Prostate gland (tissue), 2 donors: ENCODE measurements around the gene PTPRE. TPM values are rescaled to one million over a fixed set of nuclear protein-coding genes. Genes with fewer than 3 reads are reported as not detected.

Source experiments
- DNase-seq: peaks from one replicate; pipeline ENCODE4 v3.0.0-alpha.2; 2019; ENCODE audit warnings: low spot score
- H3K27ac ChIP-seq, 2 donors: fragments of 200-600 bp; sonication (generic); 2 replicates each; pipeline ENCODE4 v1.5.1; 2017 to 2019
- H3K27me3 ChIP-seq: fragments of 200-600 bp; sonication (generic); replicated peaks from 2 replicates; pipeline ENCODE4 v1.5.1; 2019; ENCODE audit not compliant: insufficient read depth
- H3K36me3 ChIP-seq, 2 donors: fragments of 200-600 bp; sonication (generic); 1 replicate in 1 of 2; 2 replicates in 1 of 2; pipeline versions ENCODE4 v1.5.1 to v1.8.1; 2017 to 2019
- H3K4me1 ChIP-seq: fragments of 200-600 bp; sonication (generic); replicated peaks from 2 replicates; pipeline ENCODE4 v1.5.1; 2019
- H3K4me3 ChIP-seq, 2 donors: fragments of 200-600 bp; sonication (generic); 2 replicates each; pipeline ENCODE4 v1.5.1; 2017 to 2019
- H3K9me3 ChIP-seq: fragments of 200-600 bp; sonication (generic); 2 replicates; pipeline ENCODE4 v1.5.1; 2017
- POLR2A ChIP-seq: fragments of 450-650 bp; IDR thresholded peaks from one replicate; pipeline ENCODE4 v1.6.1; 2016; ENCODE audit warnings: antibody characterized with exemption, mild to moderate bottlenecking
- POLR2AphosphoS5 ChIP-seq: sonication (generic); formaldehyde crosslinking; IDR thresholded peaks from one replicate; pipeline ENCODE4 v1.6.1; 2017; ENCODE audit warnings: antibody characterized with exemption
- WGBS: methylation state at CpG from one replicate; pipeline ENCODE4 v1.1.5; 2018; 5-methylcytosine and 5-hydroxymethylcytosine counted together
- intact Hi-C: fragments of 100-400 bp; cut with DNase I; formaldehyde crosslinking; loops from one replicate; pipeline ENCODE4 v1.14.2; 2022
- total RNA-seq, 2 donors: library from RNA; depleted of rRNA; stranded (reverse); fragments of >200 nt; gene quantifications; one replicate each; pipeline ENCODE4 v1.1.0, GENCODE V29; 2016
- TF ChIP-seq, protein P1 (sequence below), 4 experiments: fragments of 200-600 bp in 2 of 4; fragments of 450-650 bp in 2 of 4; sonication (generic) in 2 of 4; IDR thresholded peaks; 1 replicate in 3 of 4; 2 replicates in 1 of 4; pipeline ENCODE4 v1.5.1; 2016 to 2019; ENCODE audit warnings: antibody characterized with exemption in 4 of 4, mild to moderate bottlenecking in 2 of 4, moderate library complexity in 2 of 4

PTPRE gene
- total RNA-seq, 2 donors from 2014 or later, result 4.5 to 14.3 TPM

GRCh38 chr10:127899766-127900387 lies 7.0 kb upstream of the PTPRE start:
- TF ChIP-seq POLR2AphosphoS5 (no peak), POLR2A (no peak)
- TF ChIP-seq, protein P1, sequence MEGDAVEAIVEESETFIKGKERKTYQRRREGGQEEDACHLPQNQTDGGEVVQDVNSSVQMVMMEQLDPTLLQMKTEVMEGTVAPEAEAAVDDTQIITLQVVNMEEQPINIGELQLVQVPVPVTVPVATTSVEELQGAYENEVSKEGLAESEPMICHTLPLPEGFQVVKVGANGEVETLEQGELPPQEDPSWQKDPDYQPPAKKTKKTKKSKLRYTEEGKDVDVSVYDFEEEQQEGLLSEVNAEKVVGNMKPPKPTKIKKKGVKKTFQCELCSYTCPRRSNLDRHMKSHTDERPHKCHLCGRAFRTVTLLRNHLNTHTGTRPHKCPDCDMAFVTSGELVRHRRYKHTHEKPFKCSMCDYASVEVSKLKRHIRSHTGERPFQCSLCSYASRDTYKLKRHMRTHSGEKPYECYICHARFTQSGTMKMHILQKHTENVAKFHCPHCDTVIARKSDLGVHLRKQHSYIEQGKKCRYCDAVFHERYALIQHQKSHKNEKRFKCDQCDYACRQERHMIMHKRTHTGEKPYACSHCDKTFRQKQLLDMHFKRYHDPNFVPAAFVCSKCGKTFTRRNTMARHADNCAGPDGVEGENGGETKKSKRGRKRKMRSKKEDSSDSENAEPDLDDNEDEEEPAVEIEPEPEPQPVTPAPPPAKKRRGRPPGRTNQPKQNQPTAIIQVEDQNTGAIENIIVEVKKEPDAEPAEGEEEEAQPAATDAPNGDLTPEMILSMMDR (IDR thresholded peaks at IDR 0.05), result no peak
- Histone ChIP-seq H3K27me3 (no peaks in the 10 kb centered on the region), H3K4me1 (no peaks in the 10 kb centered on the region), H3K9me3 (no peaks in the 10 kb centered on the region), H3K27ac (no peak overlapping the region), H3K4me3 (no peak overlapping the region), H3K36me3 (no peaks in the 10 kb centered on the region)
- DNase-seq, result no peak
- intact Hi-C loops, result no loop called here
- WGBS, result 57% methylated on average over 3 of the region's 3 CpGs

GRCh38 chr10:127903789-127904188 lies 3.1 kb upstream of the PTPRE start:
- DNase-seq, result no peak
- WGBS, result 73% methylated on average over 5 of the region's 5 CpGs
- Histone ChIP-seq H3K36me3 (no peaks in the 10 kb centered on the region), H3K4me1 (no peaks in the 10 kb centered on the region), H3K4me3 (no peak overlapping the region), H3K27me3 (no peaks in the 10 kb centered on the region), H3K9me3 (no peaks in the 10 kb centered on the region), H3K27ac (no peak overlapping the region)
- no peak for TF ChIP-seq POLR2A
- TF ChIP-seq, protein P1 (IDR thresholded peaks at IDR 0.05), result no peak
- TF ChIP-seq POLR2AphosphoS5, result no peak
- intact Hi-C loops, result no loop called here

DNA sequence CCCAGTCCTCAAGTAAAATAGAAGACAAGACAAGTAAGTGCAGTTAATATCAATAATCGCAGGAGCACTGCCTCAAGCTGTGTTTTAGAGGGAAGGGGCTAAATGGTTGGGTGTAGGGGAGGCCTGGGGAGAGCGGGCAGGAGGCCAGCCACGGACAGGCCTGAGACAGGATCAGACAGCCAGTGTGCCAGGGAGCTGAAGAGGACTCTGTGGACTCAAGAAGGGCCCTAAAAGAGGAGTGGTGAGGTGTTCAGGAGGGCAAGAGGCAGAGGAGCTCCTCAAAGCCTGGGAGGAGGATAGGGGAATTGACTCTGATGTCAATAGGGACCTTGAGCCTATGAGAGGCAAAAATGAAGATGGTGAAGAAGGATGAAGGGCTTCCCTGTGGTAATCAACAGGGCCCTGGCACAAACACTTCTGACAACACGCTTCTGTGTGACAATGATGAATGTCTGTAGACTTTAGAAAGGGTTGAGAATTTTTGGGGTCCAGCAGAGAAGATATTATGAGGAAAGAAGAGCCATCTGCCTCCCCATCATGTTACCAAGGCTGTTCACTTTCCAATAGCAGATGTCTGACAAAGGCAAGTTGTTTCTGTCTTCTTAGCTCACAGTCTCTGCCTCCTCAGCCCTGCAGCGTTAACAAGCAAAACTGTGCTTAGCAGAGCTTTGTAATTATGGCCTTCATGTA lies 2.4 kb upstream of the PTPRE start:
- no peaks in the 10 kb centered on the region for H3K36me3 ChIP-seq
- no peak overlapping the region for H3K27ac ChIP-seq
- WGBS, result 83% methylated on average over 5 of the region's 5 CpGs
- intact Hi-C loops, result no loop called here
- no peak overlapping the region for H3K4me3 ChIP-seq
- TF ChIP-seq POLR2AphosphoS5 (no peak), POLR2A (no peak)
- TF ChIP-seq, protein P1 (IDR thresholded peaks at IDR 0.05), result no peak
- no peaks in the 10 kb centered on the region for H3K9me3 ChIP-seq
- no peak for DNase-seq
- no peaks in the 10 kb centered on the region for H3K4me1 ChIP-seq
- H3K27me3 ChIP-seq, result no peaks in the 10 kb centered on the region

- no peak for DNase-seq
- Histone ChIP-seq H3K36me3 (no peaks in the 10 kb centered on the region), H3K27ac (no peak overlapping the region), H3K4me3 (no peak overlapping the region), H3K4me1 (no peaks in the 10 kb centered on the region), H3K27me3 (no peaks in the 10 kb centered on the region), H3K9me3 (no peaks in the 10 kb centered on the region)
- intact Hi-C loops, result no loop called here
- 78% methylated on average over 14 of the region's 14 CpGs for WGBS
- TF ChIP-seq POLR2A, result no peak
- TF ChIP-seq, protein P1 (IDR thresholded peaks at IDR 0.05), result no peak
- TF ChIP-seq POLR2AphosphoS5, result no peak
Measured at GRCh38 chr10:127905001-127905847, 1.7 kb upstream of the PTPRE start.
